Ovary (tissue), 9 donors: ENCODE data around the gene MARCHF2. TPM values are rescaled to one million over a fixed set of nuclear protein-coding genes. Genes with fewer than 3 reads are reported as not detected.

ENCODE experiments used
- DNase-seq, 5 donors: peaks; one replicate each; pipeline ENCODE4 v3.0.0-alpha.2; 2019 to 2020
- H3K27ac ChIP-seq, 2 donors: fragments of 200-600 bp; one replicate each; pipeline versions ENCODE4 v1.5.1 to v1.8.0; 2019 to 2022
- H3K27me3 ChIP-seq: fragments of 200-600 bp; one replicate; pipeline ENCODE4 v1.8.0; 2022
- H3K36me3 ChIP-seq: fragments of 200-600 bp; sonication (generic); one replicate; pipeline ENCODE4 v1.5.1; 2019
- H3K4me1 ChIP-seq: one replicate; pipeline ENCODE4 v1.8.1; 2013; ENCODE audit warnings: mild to moderate bottlenecking, moderate library complexity; ENCODE audit not compliant: insufficient read depth
- H3K4me3 ChIP-seq: fragments of 200-600 bp; sonication (generic); one replicate; pipeline ENCODE4 v1.5.1; 2017
- H3K9me3 ChIP-seq, 2 donors: fragments of 200-600 bp in 1 of 2; sonication (generic) in 1 of 2; one replicate each; pipeline versions ENCODE4 v1.5.1 to v1.8.1; 2013 to 2019; ENCODE audit warnings: mild to moderate bottlenecking in 1 of 2, moderate library complexity in 1 of 2
- EP300 ChIP-seq: sonication (generic); formaldehyde crosslinking; IDR thresholded peaks from one replicate; pipeline ENCODE4 v1.6.1; 2017; ENCODE audit warnings: antibody characterized with exemption
- POLR2A ChIP-seq: fragments of 450-650 bp; IDR thresholded peaks from one replicate; pipeline ENCODE4 v1.6.1; 2017; ENCODE audit warnings: antibody characterized with exemption, mild to moderate bottlenecking, moderate library complexity
- WGBS, 3 donors: extraction: QIAGEN DNeasy Blood & Tissue Kit in 1 of 3; methylation state at CpG; one replicate each; pipeline versions ENCODE4 v1.1.5 to v1.1.7; 2013 to 2017; 5-methylcytosine and 5-hydroxymethylcytosine counted together
- intact Hi-C, 4 donors: fragments of 100-400 bp; cut with DNase I; formaldehyde crosslinking; loops; one replicate each; pipeline versions ENCODE4 v1.11.0 to v1.15.1; 2022 to 2023
- polyA plus RNA-seq, 2 donors: library from polyadenylated mRNA; stranded (reverse); fragments of 200-250 nt in 1 of 2; fragments of 350-450 nt in 1 of 2; fragmentation: Illumina TruSeq in 1 of 2; extraction: RNeasy Lipid Tissue Mini Kit (QIAGEN cat#74804) in 1 of 2; gene quantifications; one replicate each; pipeline ENCODE4 v1.2.3, GENCODE V29; 2013 to 2014
- total RNA-seq, 7 donors: library from RNA; depleted of rRNA in 2 of 7; stranded (reverse); fragments of >200 nt in 2 of 7; fragmentation: NEBNext Ultra II Directional in 3 of 7; extraction: Animal tissue kit (Norgen Biotek cat#: 25700) in 3 of 7; gene quantifications; one replicate each; pipeline versions ENCODE4 v1.1.0 to v1.2.4, GENCODE V29; 2016 to 2023
- TF ChIP-seq, protein P1 (sequence below), 3 donors: fragments of 450-650 bp in 2 of 3; fragments of 200-600 bp in 1 of 3; IDR thresholded peaks; one replicate each; pipeline versions ENCODE4 v1.5.1 to v1.8.0; 2016 to 2022; ENCODE audit warnings: antibody characterized with exemption in 3 of 3, mild to moderate bottlenecking in 1 of 3
- donor health status: DM: no; HTN: no; CAD: no; lungs with moderate emphysema.
- donor health status: DM: no; HTN: no; CAD: no.
- donor health status: Bipolar disorder and iron deficiency.
- donor health status: DM: yes; HTN: yes; CAD: no.
- donor health status: DM: no; HTN: no; CAD: no.
- donor health status: DM: yes; HTN: yes; CAD: no.

Gene MARCHF2
- total and polyA plus RNA-seq, 9 donors = 13.8 to 62.7 (median 24.7) TPM

DNA sequence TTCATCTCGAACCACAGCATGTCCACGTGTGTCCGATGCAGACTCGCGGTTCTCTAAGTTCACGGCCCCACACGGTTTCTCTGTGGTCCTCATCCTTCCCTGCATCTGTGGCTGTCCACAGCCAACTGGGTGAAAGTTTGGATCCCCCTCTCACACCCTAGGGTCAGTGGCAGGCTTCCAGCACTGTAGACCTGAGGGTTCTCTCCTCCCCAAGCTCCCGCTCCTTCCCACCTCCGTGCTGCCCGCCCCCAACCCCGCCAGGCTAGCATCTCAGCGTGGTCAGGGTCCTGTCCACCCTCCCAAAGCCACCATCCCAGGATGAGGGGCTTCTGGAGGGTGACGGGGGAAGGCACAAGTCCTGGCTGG, 46.2 kb upstream of the MARCHF2 start:
- TF ChIP-seq, protein P1, sequence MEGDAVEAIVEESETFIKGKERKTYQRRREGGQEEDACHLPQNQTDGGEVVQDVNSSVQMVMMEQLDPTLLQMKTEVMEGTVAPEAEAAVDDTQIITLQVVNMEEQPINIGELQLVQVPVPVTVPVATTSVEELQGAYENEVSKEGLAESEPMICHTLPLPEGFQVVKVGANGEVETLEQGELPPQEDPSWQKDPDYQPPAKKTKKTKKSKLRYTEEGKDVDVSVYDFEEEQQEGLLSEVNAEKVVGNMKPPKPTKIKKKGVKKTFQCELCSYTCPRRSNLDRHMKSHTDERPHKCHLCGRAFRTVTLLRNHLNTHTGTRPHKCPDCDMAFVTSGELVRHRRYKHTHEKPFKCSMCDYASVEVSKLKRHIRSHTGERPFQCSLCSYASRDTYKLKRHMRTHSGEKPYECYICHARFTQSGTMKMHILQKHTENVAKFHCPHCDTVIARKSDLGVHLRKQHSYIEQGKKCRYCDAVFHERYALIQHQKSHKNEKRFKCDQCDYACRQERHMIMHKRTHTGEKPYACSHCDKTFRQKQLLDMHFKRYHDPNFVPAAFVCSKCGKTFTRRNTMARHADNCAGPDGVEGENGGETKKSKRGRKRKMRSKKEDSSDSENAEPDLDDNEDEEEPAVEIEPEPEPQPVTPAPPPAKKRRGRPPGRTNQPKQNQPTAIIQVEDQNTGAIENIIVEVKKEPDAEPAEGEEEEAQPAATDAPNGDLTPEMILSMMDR (IDR thresholded peaks at IDR 0.05) = no peak
- TF ChIP-seq EP300 (no peak), POLR2A (no peak)
- Histone ChIP-seq H3K4me1 (peaks cover 39% of the 10 kb centered on the region), H3K27me3 (no peaks in the 10 kb centered on the region), H3K36me3 (no peaks in the 10 kb centered on the region), H3K27ac (no peak overlapping the region), H3K9me3 (no peaks in the 10 kb centered on the region), H3K4me3 (peak overlapping the region; percentile 3)
- intact Hi-C loops = no loop called here
- WGBS, 3 donors = 8 to 17% (median 10%) methylated on average over 13 of the region's 13 CpGs
- DNase-seq = peak; percentile 66 to 81 (median 76)

DNA sequence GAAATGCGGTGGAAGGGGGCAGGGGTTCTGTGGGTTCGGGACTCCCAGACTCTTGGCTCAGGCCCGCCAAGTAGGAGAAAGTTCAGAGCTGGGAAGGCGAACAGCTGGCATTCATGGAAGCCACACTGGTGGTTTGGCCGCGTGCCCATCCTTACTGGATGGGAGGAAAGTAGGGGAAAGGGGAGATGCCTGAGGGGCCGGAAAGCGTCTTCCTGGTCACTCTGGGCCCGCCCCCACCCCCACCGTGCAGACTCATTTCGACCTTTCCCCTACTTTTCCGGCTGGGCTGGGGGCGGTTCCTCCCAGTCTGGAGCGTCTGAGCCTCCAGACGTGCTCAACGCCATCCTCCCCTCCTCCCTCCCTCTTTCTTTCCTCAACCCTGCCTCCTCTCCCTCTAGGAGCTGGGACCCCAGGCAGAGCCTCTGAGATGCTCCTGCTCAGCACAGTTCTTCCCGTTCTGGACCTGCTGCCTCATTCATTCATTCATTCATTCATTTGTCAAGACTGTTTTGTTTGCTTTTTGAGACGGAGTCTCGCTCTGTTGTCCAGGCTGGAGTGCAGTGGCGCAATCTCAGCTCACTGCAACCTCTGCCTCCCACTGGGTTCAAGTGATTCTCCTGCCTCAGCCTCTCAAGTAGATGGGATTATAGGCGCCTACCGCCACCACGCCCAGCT, 45.6 kb upstream of the MARCHF2 start:
- Histone ChIP-seq H3K9me3 (no peaks in the 10 kb centered on the region), H3K27me3 (no peaks in the 10 kb centered on the region), H3K27ac (no peak overlapping the region), H3K36me3 (no peaks in the 10 kb centered on the region), H3K4me3 (peak overlapping the region; percentile 3), H3K4me1 (peaks cover 36% of the 10 kb centered on the region)
- TF ChIP-seq POLR2A (no peak), EP300 (peak; percentile 41)
- peak; percentile 89 to 95 (median 93) for DNase-seq
- intact Hi-C loops = no loop called here
- 11 to 12% (median 11%) methylated on average over 23 of the region's 23 CpGs for WGBS, 3 donors

- no peaks in the 10 kb centered on the region for H3K36me3 ChIP-seq
- no peaks in the 10 kb centered on the region for H3K27me3 ChIP-seq
- 56 to 79% (median 66%) methylated on average over 19 of the region's 19 CpGs for whole genome bisulfite sequencing, 3 donors
- no peak for DNase-seq
- intact Hi-C loops = no loop called here
- TF ChIP-seq POLR2A (no peak), EP300 (no peak)
- TF ChIP-seq, protein P1 (IDR thresholded peaks at IDR 0.05) = no peak
- no peak overlapping the region for H3K27ac ChIP-seq
- no peak overlapping the region for H3K4me3 ChIP-seq
- peaks cover 30% of the 10 kb centered on the region for H3K4me1 ChIP-seq
- no peaks in the 10 kb centered on the region for H3K9me3 ChIP-seq
Observed at GRCh38 chr19:8370176-8371010, 42.7 kb upstream of the MARCHF2 start.

DNA sequence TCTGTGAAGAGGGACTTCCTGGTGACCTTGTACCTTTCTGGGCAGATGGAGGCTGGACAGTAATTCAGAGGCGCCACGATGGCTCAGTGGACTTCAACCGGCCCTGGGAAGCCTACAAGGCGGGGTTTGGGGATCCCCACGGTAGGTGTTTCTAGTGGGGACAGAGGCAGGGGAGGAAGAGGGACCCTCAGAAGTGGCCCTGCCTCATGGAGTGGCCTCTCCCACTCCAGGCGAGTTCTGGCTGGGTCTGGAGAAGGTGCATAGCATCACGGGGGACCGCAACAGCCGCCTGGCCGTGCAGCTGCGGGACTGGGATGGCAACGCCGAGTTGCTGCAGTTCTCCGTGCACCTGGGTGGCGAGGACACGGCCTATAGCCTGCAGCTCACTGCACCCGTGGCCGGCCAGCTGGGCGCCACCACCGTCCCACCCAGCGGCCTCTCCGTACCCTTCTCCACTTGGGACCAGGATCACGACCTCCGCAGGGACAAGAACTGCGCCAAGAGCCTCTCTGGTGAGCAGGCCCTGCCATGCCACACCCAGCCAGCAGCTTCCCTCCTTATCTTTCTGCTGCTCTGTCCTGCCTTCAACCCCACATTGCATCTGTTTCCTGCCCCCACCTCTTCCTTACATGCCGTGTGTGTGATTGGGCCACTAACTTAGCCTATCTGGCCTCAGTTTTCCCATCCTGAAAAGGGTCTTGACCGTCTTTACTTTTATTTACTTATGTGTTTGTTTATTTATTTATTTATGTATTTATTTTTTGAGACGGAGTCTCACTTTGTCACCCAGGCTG, 41.9 kb upstream of the MARCHF2 start:
- H3K27me3 ChIP-seq = no peaks in the 10 kb centered on the region
- no peak overlapping the region for H3K27ac ChIP-seq
- H3K36me3 ChIP-seq = no peaks in the 10 kb centered on the region
- 81 to 84% (median 84%) methylated on average over 24 to 28 of the region's 28 CpGs for WGBS, 3 donors
- TF ChIP-seq, protein P1 (IDR thresholded peaks at IDR 0.05) = no peak
- TF ChIP-seq POLR2A (no peak), EP300 (no peak)
- peaks cover 27% of the 10 kb centered on the region for H3K4me1 ChIP-seq
- no peaks in the 10 kb centered on the region for H3K9me3 ChIP-seq
- intact Hi-C loops = no loop called here
- no peak overlapping the region for H3K4me3 ChIP-seq
- DNase-seq = no peak
